Lung (tissue), 12 donors: ENCODE measurements around the gene JPT2. TPM values are rescaled to one million over a fixed set of nuclear protein-coding genes. Genes with fewer than 3 reads are reported as not detected.

Source experiments
- ATAC-seq: fragments of 200-7000 bp; cut with Tn5 transposase; one replicate; pipeline ENCODE4 v1.9.1; 2020; ENCODE audit warnings: moderate number of reproducible peaks; ENCODE audit not compliant: insufficient read depth, low FRiP score
- DNase-seq, 3 donors: peaks; one replicate each; pipeline ENCODE4 v3.0.0-alpha.2; 2013 to 2017
- H3K27ac ChIP-seq, 2 donors: one replicate each; pipeline ENCODE4 v1.5.1; 2013; ENCODE audit warnings: mild to moderate bottlenecking in 2 of 2, moderate library complexity in 2 of 2, control low read depth in 1 of 2, inconsistent platforms in 1 of 2, low read depth in 1 of 2, low read length in 1 of 2
- H3K27me3 ChIP-seq, 3 donors: one replicate each; pipeline ENCODE4 v1.5.1; 2013; ENCODE audit warnings: low read length in 2 of 3; ENCODE audit not compliant: control insufficient read depth in 3 of 3, insufficient read depth in 3 of 3
- H3K36me3 ChIP-seq, 4 donors: one replicate each; pipeline ENCODE4 v1.5.1; 2013; ENCODE audit warnings: low read length in 4 of 4, mild to moderate bottlenecking in 1 of 4, moderate library complexity in 1 of 4; ENCODE audit not compliant: control insufficient read depth in 4 of 4, insufficient read depth in 4 of 4
- H3K4me1 ChIP-seq, 5 donors: one replicate each; pipeline ENCODE4 v1.5.1; 2013; ENCODE audit warnings: low read length in 5 of 5, mild to moderate bottlenecking in 2 of 5, moderate library complexity in 1 of 5; ENCODE audit not compliant: control insufficient read depth in 5 of 5, insufficient read depth in 5 of 5
- H3K4me3 ChIP-seq: one replicate; pipeline ENCODE4 v1.5.1; 2013; ENCODE audit warnings: mild to moderate bottlenecking, control low read depth, moderate library complexity
- H3K9ac ChIP-seq, 2 donors: one replicate each; pipeline ENCODE4 v1.5.1; 2013; ENCODE audit warnings: low read length in 2 of 2, control low read depth in 1 of 2; ENCODE audit not compliant: insufficient read depth in 1 of 2
- H3K9me3 ChIP-seq, 4 donors: one replicate each; pipeline ENCODE4 v1.5.1; 2013; ENCODE audit warnings: low read length in 3 of 4, mild to moderate bottlenecking in 1 of 4, moderate library complexity in 1 of 4; ENCODE audit not compliant: control insufficient read depth in 4 of 4, insufficient read depth in 3 of 4
- WGBS, 2 donors: extraction: QIAGEN DNeasy Blood & Tissue Kit; methylation state at CpG; one replicate each; pipeline ENCODE4 v1.1.7; 2013; 5-methylcytosine and 5-hydroxymethylcytosine counted together
- polyA plus RNA-seq, 2 donors: library from polyadenylated mRNA; stranded (reverse); fragments of 200-250 nt; gene quantifications; one replicate each; pipeline ENCODE4 v1.2.1, GENCODE V29; 2013
- total RNA-seq, 2 donors: library from RNA; depleted of rRNA in 1 of 2; stranded (reverse); fragments of >200 nt in 1 of 2; gene quantifications; one replicate each; pipeline ENCODE4 v1.2.1, GENCODE V29; 2014 to 2021
- TF ChIP-seq, protein P1 (sequence below): IDR thresholded peaks from 2 replicates; pipeline ENCODE4 v1.5.1; 2012; ENCODE audit warnings: mild to moderate bottlenecking; ENCODE audit errors: control extremely low read depth, extremely low read depth
- donor health status: control.
- donor health status: control.
- donor health status: Bipolar disorder and iron deficiency.
- donor health status: healthy.
- donor health status: DM: yes; HTN: yes; CAD: no.

JPT2 gene
- total and polyA plus RNA-seq, 4 donors, result 28.7 to 71.9 (median 51.6) TPM

DNA sequence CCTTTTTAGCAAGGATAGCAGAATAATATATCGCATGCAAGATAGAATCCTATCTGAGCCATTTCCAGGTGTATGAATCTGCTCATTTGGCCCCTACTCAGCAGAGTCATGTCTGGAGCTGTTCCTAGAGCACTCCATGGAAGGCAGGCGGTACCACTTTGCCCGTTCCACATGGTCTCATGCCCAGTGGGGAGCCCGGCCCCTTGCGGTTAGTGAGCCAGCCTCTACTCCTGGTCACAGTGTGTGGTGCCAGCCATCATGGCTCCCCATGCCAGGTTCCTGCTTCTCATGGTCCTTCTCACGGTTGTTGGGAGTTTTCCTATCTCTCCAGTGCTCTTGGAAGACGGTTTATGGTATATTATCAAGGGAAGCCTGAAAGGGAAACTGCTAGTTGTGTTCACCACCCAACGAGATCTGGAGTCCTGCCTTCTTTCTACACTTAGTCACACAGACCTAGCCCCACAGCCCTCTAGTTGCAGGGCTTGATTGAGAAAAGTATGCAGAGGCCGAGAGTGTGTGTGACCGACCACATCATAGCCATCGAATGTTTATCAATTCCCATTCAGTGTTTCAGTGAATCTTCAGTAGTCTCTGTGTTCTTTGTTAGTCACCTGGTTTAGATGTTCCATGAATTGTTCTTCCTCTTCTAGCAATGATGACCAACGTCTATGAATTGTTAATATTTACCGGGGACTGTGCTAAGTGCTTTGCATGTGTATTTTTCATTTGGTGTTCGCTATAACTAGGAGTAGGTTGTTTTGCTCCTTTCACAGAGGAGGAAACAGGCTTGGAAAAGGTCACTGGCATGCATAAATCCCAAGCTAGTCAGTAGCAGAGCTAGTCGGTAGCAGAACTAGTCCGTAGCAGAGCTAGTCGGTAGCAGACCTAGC, 9.6 kb downstream of the JPT2 start:
- Histone ChIP-seq H3K4me3 (no peak overlapping the region), H3K9me3 (no peaks in the 10 kb centered on the region), H3K27me3 (no peaks in the 10 kb centered on the region), H3K4me1 (no peaks in the 10 kb centered on the region), H3K9ac (no peak overlapping the region), H3K36me3 (peaks cover 23 to 38% (median 27%) of the 10 kb centered on the region in 4 donors), H3K27ac (peak overlapping the region in 1 of 2 donors; percentile 57)
- no peak for DNase-seq
- no peak for ATAC-seq
- TF ChIP-seq, protein P1, sequence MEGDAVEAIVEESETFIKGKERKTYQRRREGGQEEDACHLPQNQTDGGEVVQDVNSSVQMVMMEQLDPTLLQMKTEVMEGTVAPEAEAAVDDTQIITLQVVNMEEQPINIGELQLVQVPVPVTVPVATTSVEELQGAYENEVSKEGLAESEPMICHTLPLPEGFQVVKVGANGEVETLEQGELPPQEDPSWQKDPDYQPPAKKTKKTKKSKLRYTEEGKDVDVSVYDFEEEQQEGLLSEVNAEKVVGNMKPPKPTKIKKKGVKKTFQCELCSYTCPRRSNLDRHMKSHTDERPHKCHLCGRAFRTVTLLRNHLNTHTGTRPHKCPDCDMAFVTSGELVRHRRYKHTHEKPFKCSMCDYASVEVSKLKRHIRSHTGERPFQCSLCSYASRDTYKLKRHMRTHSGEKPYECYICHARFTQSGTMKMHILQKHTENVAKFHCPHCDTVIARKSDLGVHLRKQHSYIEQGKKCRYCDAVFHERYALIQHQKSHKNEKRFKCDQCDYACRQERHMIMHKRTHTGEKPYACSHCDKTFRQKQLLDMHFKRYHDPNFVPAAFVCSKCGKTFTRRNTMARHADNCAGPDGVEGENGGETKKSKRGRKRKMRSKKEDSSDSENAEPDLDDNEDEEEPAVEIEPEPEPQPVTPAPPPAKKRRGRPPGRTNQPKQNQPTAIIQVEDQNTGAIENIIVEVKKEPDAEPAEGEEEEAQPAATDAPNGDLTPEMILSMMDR, result no peak
- 90 to 93% methylated on average over 17 of the region's 17 CpGs for WGBS, 2 donors

DNA sequence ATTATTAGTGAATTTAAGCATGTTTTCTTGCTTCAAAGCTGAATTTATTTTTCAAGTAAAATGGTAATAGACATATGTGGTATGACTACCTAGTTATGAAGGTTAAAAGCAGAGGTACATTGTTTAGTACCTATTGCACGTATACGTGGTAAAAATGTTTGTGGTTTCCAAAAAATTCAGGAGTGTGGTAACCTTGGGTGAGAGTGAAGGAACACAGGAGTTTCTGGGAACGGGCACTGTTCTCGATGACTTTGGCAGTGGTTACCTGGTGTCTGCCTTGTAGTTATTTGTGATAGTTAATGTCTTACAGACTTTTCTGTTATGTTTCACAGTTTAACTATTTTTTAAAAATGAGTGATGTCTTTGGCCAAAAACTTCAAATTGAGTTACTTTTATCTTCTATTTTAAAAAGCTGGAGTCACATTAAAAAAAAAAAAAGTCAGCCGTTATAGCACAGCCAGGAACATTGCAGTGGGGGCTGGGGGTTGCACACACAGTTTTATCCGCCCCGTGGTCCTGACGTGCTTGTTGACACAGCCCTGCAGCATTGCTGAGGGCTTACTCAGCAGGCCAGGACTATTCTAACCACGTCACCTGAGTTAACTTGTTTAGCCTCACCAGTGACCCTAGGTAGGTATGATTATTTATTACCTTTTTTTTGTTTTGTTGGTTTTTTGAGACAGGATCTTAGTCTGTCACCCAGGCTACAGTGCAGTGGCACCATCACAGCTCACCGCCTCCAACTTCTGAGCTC, 10.9 kb downstream of the JPT2 start:
- ATAC-seq (peak; percentile 80), DNase-seq (peak in 2 of 3 donors; percentile 29 to 43)
- Histone ChIP-seq H3K4me1 (no peaks in the 10 kb centered on the region), H3K27ac (peak overlapping the region in 1 of 2 donors; percentile 74), H3K9me3 (no peaks in the 10 kb centered on the region), H3K36me3 (peaks cover 24 to 41% (median 35%) of the 10 kb centered on the region in 4 donors), H3K27me3 (no peaks in the 10 kb centered on the region), H3K4me3 (no peak overlapping the region), H3K9ac (peak overlapping the region in 1 of 2 donors; percentile 11)
- TF ChIP-seq, protein P1, result no peak
- 75 to 89% methylated on average over 10 of the region's 10 CpGs for WGBS, 2 donors

DNA sequence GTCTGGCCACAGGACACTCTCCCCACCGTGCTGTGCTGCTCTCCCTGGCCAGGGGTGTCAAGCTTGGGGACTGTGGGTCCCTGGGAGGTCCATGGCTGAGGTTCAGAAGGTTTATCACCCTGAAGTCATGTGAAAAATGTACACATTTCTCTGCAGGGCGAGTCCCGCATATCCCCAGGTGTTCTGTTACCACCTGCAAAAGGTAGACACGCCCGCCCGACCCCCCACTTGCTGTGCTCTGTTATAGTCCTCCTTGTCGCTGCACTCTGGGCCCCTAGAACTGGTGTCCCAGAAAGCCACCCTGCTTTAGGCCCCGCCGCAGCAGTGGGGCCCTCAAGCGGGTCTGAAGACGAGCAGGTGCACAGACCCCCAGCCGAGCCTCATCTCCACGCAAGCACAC, 11.8 kb downstream of the JPT2 start:
- ATAC-seq, result no peak
- H3K9me3 ChIP-seq, result no peaks in the 10 kb centered on the region
- 90 to 95% methylated on average over 13 of the region's 13 CpGs for WGBS, 2 donors
- no peak for DNase-seq
- no peaks in the 10 kb centered on the region for H3K4me1 ChIP-seq
- H3K27me3 ChIP-seq, result no peaks in the 10 kb centered on the region
- TF ChIP-seq, protein P1, result no peak
- H3K36me3 ChIP-seq, result peaks cover 20 to 44% (median 38%) of the 10 kb centered on the region in 4 donors
- H3K9ac ChIP-seq, result no peak overlapping the region
- peak overlapping the region in 1 of 2 donors; percentile 74 for H3K27ac ChIP-seq
- H3K4me3 ChIP-seq, result no peak overlapping the region
